GM23338 (cell line): ENCODE data around the gene SOX15.

Experiments used
- EZH2phosphoT487 ChIP-seq: fragments of 200-600 bp; sonication (generic); IDR thresholded peaks from one replicate; pipeline ENCODE4 v1.8.1; 2018; ENCODE audit warnings: antibody characterized with exemption; ENCODE audit not compliant: unreplicated experiment
- TF ChIP-seq, protein P1 (sequence below), 2 experiments: fragments of 200-600 bp in 1 of 2; sonication (generic) in 1 of 2; conservative IDR thresholded peaks; 2 replicates each; pipeline versions ENCODE4 v1.5.1 to v1.6.1; 2016 to 2017; ENCODE audit warnings: antibody characterized with exemption in 2 of 2, low read depth in 2 of 2, mild to moderate bottlenecking in 2 of 2, moderate library complexity in 1 of 2

DNA sequence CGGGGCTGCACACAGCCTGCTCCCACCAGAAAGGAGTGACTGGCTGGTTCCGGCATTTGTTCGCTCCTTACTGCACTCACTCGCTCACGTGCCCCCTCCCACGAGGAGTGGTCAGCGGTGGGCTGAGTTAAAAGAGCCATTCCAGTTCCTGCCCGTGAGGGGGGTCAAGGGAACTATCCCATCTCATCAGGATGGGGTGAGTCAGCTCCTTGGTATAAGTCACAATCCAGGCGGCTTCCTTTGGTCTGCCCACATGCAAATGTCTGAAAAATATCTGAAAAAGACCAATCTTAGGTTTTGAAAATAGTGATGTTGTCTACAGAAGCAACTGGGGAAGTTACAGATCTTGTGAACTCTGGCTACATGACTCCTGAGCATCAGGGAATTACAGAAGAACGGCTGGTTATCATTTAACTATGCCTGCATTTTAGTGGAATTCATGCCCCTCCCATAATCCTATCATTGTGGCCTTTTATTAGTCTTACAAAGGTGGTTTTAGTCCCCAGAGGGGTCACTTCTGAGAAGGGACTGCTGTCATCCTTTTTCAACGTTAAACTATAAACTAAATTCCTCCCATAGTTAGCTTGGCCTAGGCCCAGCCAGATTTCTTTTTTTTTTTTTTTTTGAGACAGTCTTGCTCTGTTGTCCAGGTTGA lies 50.9 kb downstream of the SOX15 start:
- TF ChIP-seq, protein P1, sequence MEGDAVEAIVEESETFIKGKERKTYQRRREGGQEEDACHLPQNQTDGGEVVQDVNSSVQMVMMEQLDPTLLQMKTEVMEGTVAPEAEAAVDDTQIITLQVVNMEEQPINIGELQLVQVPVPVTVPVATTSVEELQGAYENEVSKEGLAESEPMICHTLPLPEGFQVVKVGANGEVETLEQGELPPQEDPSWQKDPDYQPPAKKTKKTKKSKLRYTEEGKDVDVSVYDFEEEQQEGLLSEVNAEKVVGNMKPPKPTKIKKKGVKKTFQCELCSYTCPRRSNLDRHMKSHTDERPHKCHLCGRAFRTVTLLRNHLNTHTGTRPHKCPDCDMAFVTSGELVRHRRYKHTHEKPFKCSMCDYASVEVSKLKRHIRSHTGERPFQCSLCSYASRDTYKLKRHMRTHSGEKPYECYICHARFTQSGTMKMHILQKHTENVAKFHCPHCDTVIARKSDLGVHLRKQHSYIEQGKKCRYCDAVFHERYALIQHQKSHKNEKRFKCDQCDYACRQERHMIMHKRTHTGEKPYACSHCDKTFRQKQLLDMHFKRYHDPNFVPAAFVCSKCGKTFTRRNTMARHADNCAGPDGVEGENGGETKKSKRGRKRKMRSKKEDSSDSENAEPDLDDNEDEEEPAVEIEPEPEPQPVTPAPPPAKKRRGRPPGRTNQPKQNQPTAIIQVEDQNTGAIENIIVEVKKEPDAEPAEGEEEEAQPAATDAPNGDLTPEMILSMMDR (conservative IDR thresholded peaks at IDR 0.05; ENCODE audit: low read depth in 2 of 2), result no peak
- TF ChIP-seq EZH2phosphoT487, result no peak
